ENCODE data around the gene WFDC1. TPM values are rescaled to one million over a fixed set of nuclear protein-coding genes. Genes with fewer than 3 reads are reported as not detected.

Gene WFDC1
- total and polyA plus RNA-seq, 4 donors: 6.5 to 14.8 (median 11.4) TPM

GRCh38 chr16:84366208-84366607, 71.5 kb downstream of the WFDC1 start:
- no peak overlapping the region for H3K4me3 ChIP-seq
- H3K9me3 ChIP-seq (ENCODE audit: control insufficient read depth in 4 of 4, insufficient read depth in 3 of 4, low read length in 3 of 4): no peaks in the 10 kb centered on the region
- no peaks in the 10 kb centered on the region for H3K36me3 ChIP-seq (ENCODE audit: control insufficient read depth in 4 of 4, insufficient read depth in 4 of 4, low read length in 4 of 4)
- no peak overlapping the region for H3K27ac ChIP-seq (ENCODE audit: low read depth in 1 of 2, low read length in 1 of 2)
- TF ChIP-seq CTCF (IDR thresholded peaks at IDR 0.05; ENCODE audit: control extremely low read depth, extremely low read depth): no peak
- 89 to 91% methylated on average over 9 of the region's 9 CpGs for WGBS, 2 donors
- H3K9ac ChIP-seq (ENCODE audit: insufficient read depth in 1 of 2, low read length in 2 of 2): no peak overlapping the region
- DNase-seq: no peak
- ATAC-seq (ENCODE audit: insufficient read depth, low FRiP score): no peak
- peaks cover 0 to 31% (median 28%) of the 10 kb centered on the region in 3 donors for H3K27me3 ChIP-seq (ENCODE audit: control insufficient read depth in 3 of 3, insufficient read depth in 3 of 3, low read length in 2 of 3)
- peaks cover 0 to 3% (median 0%) of the 10 kb centered on the region in 5 donors for H3K4me1 ChIP-seq (ENCODE audit: control insufficient read depth in 5 of 5, insufficient read depth in 5 of 5, low read length in 5 of 5)

- DNase-seq (no peak), ATAC-seq (ENCODE audit: insufficient read depth, low FRiP score) (no peak)
- peaks cover 0 to 31% (median 28%) of the 10 kb centered on the region in 3 donors for H3K27me3 ChIP-seq (ENCODE audit: control insufficient read depth in 3 of 3, insufficient read depth in 3 of 3, low read length in 2 of 3)
- H3K4me1 ChIP-seq (ENCODE audit: control insufficient read depth in 5 of 5, insufficient read depth in 5 of 5, low read length in 5 of 5): peaks cover 0 to 3% (median 0%) of the 10 kb centered on the region in 5 donors
- 28 to 30% methylated on average over 9 of the region's 9 CpGs for WGBS, 2 donors
- TF ChIP-seq CTCF (IDR thresholded peaks at IDR 0.05; ENCODE audit: control extremely low read depth, extremely low read depth): no peak
- H3K9me3 ChIP-seq (ENCODE audit: control insufficient read depth in 4 of 4, insufficient read depth in 3 of 4, low read length in 3 of 4): no peaks in the 10 kb centered on the region
- H3K4me3 ChIP-seq: no peak overlapping the region
- H3K36me3 ChIP-seq (ENCODE audit: control insufficient read depth in 4 of 4, insufficient read depth in 4 of 4, low read length in 4 of 4): no peaks in the 10 kb centered on the region
- H3K27ac ChIP-seq (ENCODE audit: low read depth in 1 of 2, low read length in 1 of 2): no peak overlapping the region
- H3K9ac ChIP-seq (ENCODE audit: insufficient read depth in 1 of 2, low read length in 2 of 2): no peak overlapping the region
These were observed 72.6 kb downstream of the WFDC1 start for GRCh38 chr16:84367297-84367680.

- H3K9ac ChIP-seq (ENCODE audit: insufficient read depth in 1 of 2, low read length in 2 of 2): no peak overlapping the region
- peaks cover 0 to 31% (median 28%) of the 10 kb centered on the region in 3 donors for H3K27me3 ChIP-seq (ENCODE audit: control insufficient read depth in 3 of 3, insufficient read depth in 3 of 3, low read length in 2 of 3)
- peaks cover 0 to 3% (median 0%) of the 10 kb centered on the region in 5 donors for H3K4me1 ChIP-seq (ENCODE audit: control insufficient read depth in 5 of 5, insufficient read depth in 5 of 5, low read length in 5 of 5)
- H3K36me3 ChIP-seq (ENCODE audit: control insufficient read depth in 4 of 4, insufficient read depth in 4 of 4, low read length in 4 of 4): no peaks in the 10 kb centered on the region
- WGBS, 2 donors: 18 to 21% methylated on average over 27 of the region's 27 CpGs
- no peaks in the 10 kb centered on the region for H3K9me3 ChIP-seq (ENCODE audit: control insufficient read depth in 4 of 4, insufficient read depth in 3 of 4, low read length in 3 of 4)
- ATAC-seq (ENCODE audit: insufficient read depth, low FRiP score): peak; percentile 17
- peak in 1 of 3 donors; percentile 57 for DNase-seq
- H3K4me3 ChIP-seq: no peak overlapping the region
- H3K27ac ChIP-seq (ENCODE audit: low read depth in 1 of 2, low read length in 1 of 2): peak overlapping the region in 1 of 2 donors; percentile 83
- no peak for TF ChIP-seq CTCF (IDR thresholded peaks at IDR 0.05; ENCODE audit: control extremely low read depth, extremely low read depth)
These were observed 73.2 kb downstream of the WFDC1 start for GRCh38 chr16:84367750-84368307.
